ENCODE results near the gene RAB11FIP3. TPM values are rescaled to one million over a fixed set of nuclear protein-coding genes. Genes with fewer than 3 reads are reported as not detected.

The RAB11FIP3 gene
- total RNA-seq, 1 experiment from 2014 or later = 37.1 TPM

DNA sequence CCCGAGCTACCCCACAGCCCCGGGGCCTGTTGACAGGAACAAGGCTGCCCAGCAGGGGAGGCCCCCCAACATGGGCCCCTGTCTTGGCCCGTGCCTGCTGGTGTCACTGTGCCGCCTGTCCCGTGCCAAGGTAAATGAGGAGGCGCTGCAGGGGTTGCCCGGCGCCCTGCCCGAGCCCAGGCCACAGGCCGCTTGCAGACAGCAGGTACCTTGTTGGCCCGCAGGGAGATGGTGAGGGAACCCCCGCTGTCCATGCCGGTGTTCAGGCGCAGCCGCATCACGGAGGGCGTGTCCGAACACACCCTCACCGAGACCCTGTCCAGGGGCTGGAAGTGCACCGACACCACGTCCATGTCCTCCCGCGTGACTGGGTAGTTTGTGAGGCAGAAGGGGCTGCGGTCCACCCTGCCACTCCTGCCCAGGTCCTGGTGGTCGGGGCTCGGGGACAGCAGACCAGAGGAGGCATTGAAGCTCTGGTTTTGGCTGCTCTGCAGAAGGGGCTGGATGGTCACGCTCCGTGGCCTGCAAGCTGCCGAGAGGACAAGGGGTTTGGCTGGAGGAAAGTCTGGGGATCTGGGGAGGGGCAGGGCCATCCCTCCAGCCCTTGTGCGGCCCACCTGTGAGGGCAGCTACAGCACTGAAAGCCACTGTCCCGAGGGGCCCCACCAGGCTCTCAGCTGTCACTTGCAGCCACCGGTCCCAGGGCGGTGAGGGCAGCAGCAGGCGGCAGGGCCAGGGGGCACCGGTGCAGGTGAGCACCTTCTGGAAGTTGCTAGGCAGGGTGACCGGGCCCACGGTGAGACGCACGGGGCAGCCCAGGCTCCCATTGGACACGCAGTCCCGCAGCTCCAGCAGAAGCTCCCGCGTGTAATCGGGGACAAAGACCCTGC lies 49.3 kb upstream of the RAB11FIP3 start:
- DNase-seq = no peak
- Histone ChIP-seq H2AFZ (ENCODE audit: low read length) (no peak overlapping the region), H2AK5ac (ENCODE audit: insufficient read length, low read length) (no peak overlapping the region), H2BK5ac (ENCODE audit: insufficient read length, low read length) (no peak overlapping the region), H4K8ac (replicated peaks; ENCODE audit: insufficient read length, low read depth, low read length) (no peak overlapping the region), H2BK15ac (ENCODE audit: low read depth, low read length) (no peak overlapping the region), H2BK12ac (ENCODE audit: insufficient read length, low read depth, low read length) (no peak overlapping the region), H3K79me1 (ENCODE audit: insufficient read depth, low read depth, low read length, poor library complexity, severe bottlenecking) (no peaks in the 10 kb centered on the region), H3K27me3 (ENCODE audit: insufficient read depth, low read length) (no peaks in the 10 kb centered on the region), H3K4me2 (ENCODE audit: insufficient read depth, insufficient read length, low read length) (no peak overlapping the region), H3K23ac (ENCODE audit: insufficient read length, low read depth, low read length) (no peak overlapping the region), H4K20me1 (ENCODE audit: control insufficient read depth, insufficient read depth, insufficient read length) (no peaks in the 10 kb centered on the region), H3K56ac (ENCODE audit: insufficient read length, low read depth, low read length) (no peak overlapping the region), H3K4ac (ENCODE audit: low read depth, low read length) (no peak overlapping the region), H3K4me1 (ENCODE audit: insufficient read depth, low read length) (no peaks in the 10 kb centered on the region), H4K5ac (ENCODE audit: insufficient read length, low read depth, low read length) (no peak overlapping the region), H3K23me2 (ENCODE audit: insufficient read length, low read depth, low read length, poor library complexity, severe bottlenecking) (peaks cover 4% of the 10 kb centered on the region), H3T11ph (ENCODE audit: low read length) (no peak overlapping the region), H4K91ac (ENCODE audit: insufficient read length, low read depth, low read length) (no peak overlapping the region), H3K9ac (ENCODE audit: extremely low read depth, insufficient read length, low read length) (no peak overlapping the region), H3K27ac (ENCODE audit: insufficient read length, low read depth, low read length) (no peak overlapping the region), H3K9me3 (ENCODE audit: control insufficient read depth, low read depth, low read length) (no peaks in the 10 kb centered on the region), H2BK20ac (ENCODE audit: low read depth, low read length, poor library complexity, severe bottlenecking) (no peak overlapping the region), H3K14ac (ENCODE audit: insufficient read depth, low read length) (no peak overlapping the region), H2BK120ac (ENCODE audit: low read depth, low read length, poor library complexity, severe bottlenecking) (no peak overlapping the region), H3K79me2 (ENCODE audit: insufficient read depth, low read length) (no peaks in the 10 kb centered on the region; the same call in 1 of the 2 replicates), H3K18ac (ENCODE audit: insufficient read length, low read depth, low read length) (no peak overlapping the region)
- TF ChIP-seq, protein P1, sequence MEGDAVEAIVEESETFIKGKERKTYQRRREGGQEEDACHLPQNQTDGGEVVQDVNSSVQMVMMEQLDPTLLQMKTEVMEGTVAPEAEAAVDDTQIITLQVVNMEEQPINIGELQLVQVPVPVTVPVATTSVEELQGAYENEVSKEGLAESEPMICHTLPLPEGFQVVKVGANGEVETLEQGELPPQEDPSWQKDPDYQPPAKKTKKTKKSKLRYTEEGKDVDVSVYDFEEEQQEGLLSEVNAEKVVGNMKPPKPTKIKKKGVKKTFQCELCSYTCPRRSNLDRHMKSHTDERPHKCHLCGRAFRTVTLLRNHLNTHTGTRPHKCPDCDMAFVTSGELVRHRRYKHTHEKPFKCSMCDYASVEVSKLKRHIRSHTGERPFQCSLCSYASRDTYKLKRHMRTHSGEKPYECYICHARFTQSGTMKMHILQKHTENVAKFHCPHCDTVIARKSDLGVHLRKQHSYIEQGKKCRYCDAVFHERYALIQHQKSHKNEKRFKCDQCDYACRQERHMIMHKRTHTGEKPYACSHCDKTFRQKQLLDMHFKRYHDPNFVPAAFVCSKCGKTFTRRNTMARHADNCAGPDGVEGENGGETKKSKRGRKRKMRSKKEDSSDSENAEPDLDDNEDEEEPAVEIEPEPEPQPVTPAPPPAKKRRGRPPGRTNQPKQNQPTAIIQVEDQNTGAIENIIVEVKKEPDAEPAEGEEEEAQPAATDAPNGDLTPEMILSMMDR (conservative IDR thresholded peaks at IDR 0.05) = no peak
- no CpG with 5 or more reads among the region's 44 CpGs for WGBS (ENCODE audit: extremely low coverage, insufficient read length, low lambda C conversion rate)
- Mint-ChIP-seq H3K27ac (no peak overlapping the region; a peak in 1 of 7 replicates), H3K9me3 (no peaks in the 10 kb centered on the region), H3K36me3 (ENCODE audit: insufficient read depth in 1 of 3, low read depth in 3 of 3) (peaks cover 5 to 47% (median 20%) of the 10 kb centered on the region in 3 experiments), H3K4me3 (no peak overlapping the region), H3K4me1 (peaks cover 7 to 21% of the 10 kb centered on the region in 2 experiments), H3K27me3 (ENCODE audit: low read depth) (no peaks in the 10 kb centered on the region)
